Keratinocyte (primary cell): ENCODE measurements around the gene DEFB123.

ENCODE experiments used
- EZH2 ChIP-seq: IDR thresholded peaks from one replicate; pipeline ENCODE4 v1.6.1; 2012; ENCODE audit warnings: inconsistent platforms, mild to moderate bottlenecking, low read length, moderate library complexity
- TF ChIP-seq, protein P1 (sequence below), 3 experiments: IDR thresholded peaks in 1 of 3; conservative IDR thresholded peaks in 1 of 3; optimal IDR thresholded peaks in 1 of 3; 2 replicates in 2 of 3; 3 replicates in 1 of 3; pipeline versions ENCODE3 to v1.5.1; 2011; ENCODE audit warnings: low read length in 3 of 3, mild to moderate bottlenecking in 3 of 3, moderate library complexity in 2 of 3, control low read depth in 1 of 3, inconsistent platforms in 1 of 3; ENCODE audit not compliant: insufficient read depth in 2 of 3; ENCODE audit errors: extremely low read depth in 1 of 3

DNA sequence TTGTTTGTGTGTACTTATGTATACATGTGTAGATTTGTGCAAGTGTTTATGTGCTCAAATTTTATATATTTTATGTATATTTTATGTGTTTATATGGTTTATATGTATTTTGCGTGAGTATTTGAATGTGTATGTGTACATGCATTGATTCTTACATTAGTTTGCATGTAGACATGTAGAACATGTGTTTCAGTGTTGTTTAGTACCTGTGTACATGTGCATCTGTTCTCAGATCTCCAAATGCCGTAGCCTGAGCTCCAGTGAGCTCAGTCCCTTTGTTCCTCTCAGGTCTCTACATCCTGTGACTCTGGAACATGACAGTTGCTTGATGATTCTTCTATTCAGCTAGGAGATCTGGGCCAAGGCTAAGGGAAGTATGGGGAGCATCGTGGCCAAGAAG, 45.5 kb upstream of the DEFB123 start:
- no peak for TF ChIP-seq EZH2
- TF ChIP-seq, protein P1, sequence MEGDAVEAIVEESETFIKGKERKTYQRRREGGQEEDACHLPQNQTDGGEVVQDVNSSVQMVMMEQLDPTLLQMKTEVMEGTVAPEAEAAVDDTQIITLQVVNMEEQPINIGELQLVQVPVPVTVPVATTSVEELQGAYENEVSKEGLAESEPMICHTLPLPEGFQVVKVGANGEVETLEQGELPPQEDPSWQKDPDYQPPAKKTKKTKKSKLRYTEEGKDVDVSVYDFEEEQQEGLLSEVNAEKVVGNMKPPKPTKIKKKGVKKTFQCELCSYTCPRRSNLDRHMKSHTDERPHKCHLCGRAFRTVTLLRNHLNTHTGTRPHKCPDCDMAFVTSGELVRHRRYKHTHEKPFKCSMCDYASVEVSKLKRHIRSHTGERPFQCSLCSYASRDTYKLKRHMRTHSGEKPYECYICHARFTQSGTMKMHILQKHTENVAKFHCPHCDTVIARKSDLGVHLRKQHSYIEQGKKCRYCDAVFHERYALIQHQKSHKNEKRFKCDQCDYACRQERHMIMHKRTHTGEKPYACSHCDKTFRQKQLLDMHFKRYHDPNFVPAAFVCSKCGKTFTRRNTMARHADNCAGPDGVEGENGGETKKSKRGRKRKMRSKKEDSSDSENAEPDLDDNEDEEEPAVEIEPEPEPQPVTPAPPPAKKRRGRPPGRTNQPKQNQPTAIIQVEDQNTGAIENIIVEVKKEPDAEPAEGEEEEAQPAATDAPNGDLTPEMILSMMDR (optimal IDR thresholded peaks at IDR 0.05 in 1 of 3, IDR thresholded peaks at IDR 0.05 in 1 of 3, conservative IDR thresholded peaks at IDR 0.05 in 1 of 3; ENCODE audit: extremely low read depth in 1 of 3, insufficient read depth in 2 of 3, low read length in 3 of 3) = no peak
